Gastroesophageal sphincter (tissue), 4 donors: ENCODE measurements around the gene PIGZ. TPM values are rescaled to one million over a fixed set of nuclear protein-coding genes. Genes with fewer than 3 reads are reported as not detected.

Experiments used
- ATAC-seq: fragments of 150-250 bp; one replicate; pipeline ENCODE4 v1.9.1; 2016; ENCODE audit warnings: mild to moderate bottlenecking, moderate library complexity
- H3K27ac ChIP-seq, 4 donors: fragments of 200-600 bp; sonication (generic) in 3 of 4; 1 replicate in 3 of 4; 2 replicates in 1 of 4; pipeline ENCODE4 v1.5.1; 2016 to 2019
- H3K27me3 ChIP-seq: fragments of 200-600 bp; sonication (generic); one replicate; pipeline ENCODE4 v1.5.1; 2019
- H3K36me3 ChIP-seq, 2 donors: fragments of 200-600 bp; sonication (generic); one replicate each; pipeline ENCODE4 v1.5.1; 2019; ENCODE audit warnings: control low read depth in 1 of 2
- H3K4me1 ChIP-seq, 3 donors: fragments of 200-600 bp; sonication (generic); 1 replicate in 2 of 3; 2 replicates in 1 of 3; pipeline ENCODE4 v1.5.1; 2016 to 2019; ENCODE audit warnings: control low read depth in 2 of 3
- H3K4me3 ChIP-seq, 2 donors: fragments of 200-600 bp; sonication (generic); one replicate each; pipeline ENCODE4 v1.5.1; 2019; ENCODE audit warnings: mild to moderate bottlenecking in 1 of 2, moderate library complexity in 1 of 2
- H3K9me3 ChIP-seq, 3 donors: fragments of 200-600 bp; sonication (generic); one replicate each; pipeline ENCODE4 v1.5.1; 2017 to 2019; ENCODE audit warnings: control low read depth in 2 of 3
- CTCF ChIP-seq, 4 experiments: fragments of 200-600 bp in 2 of 4; fragments of 450-650 bp in 2 of 4; sonication (generic) in 1 of 4; IDR thresholded peaks; one replicate each; pipeline ENCODE4 v1.5.1; 2017 to 2019; ENCODE audit warnings: antibody characterized with exemption in 4 of 4, mild to moderate bottlenecking in 2 of 4, moderate library complexity in 2 of 4
- EP300 ChIP-seq: sonication (generic); formaldehyde crosslinking; IDR thresholded peaks from one replicate; pipeline ENCODE4 v1.6.1; 2017; ENCODE audit warnings: antibody characterized with exemption, mild to moderate bottlenecking
- POLR2A ChIP-seq, 2 donors: fragments of 450-650 bp; IDR thresholded peaks; one replicate each; pipeline ENCODE4 v1.6.1; 2017; ENCODE audit warnings: antibody characterized with exemption in 2 of 2, mild to moderate bottlenecking in 2 of 2, moderate library complexity in 1 of 2
- POLR2AphosphoS5 ChIP-seq: sonication (generic); formaldehyde crosslinking; IDR thresholded peaks from one replicate; pipeline ENCODE4 v1.6.1; 2017; ENCODE audit warnings: antibody characterized with exemption
- WGBS, 2 donors: methylation state at CpG; one replicate each; pipeline ENCODE4 v1.1.5; 2018; ENCODE audit warnings: low coverage in 1 of 2; 5-methylcytosine and 5-hydroxymethylcytosine counted together
- total RNA-seq, 4 donors: library from RNA; depleted of rRNA; stranded (reverse); fragments of >200 nt; gene quantifications; one replicate each; pipeline ENCODE4 v1.1.0, GENCODE V29; 2016

PIGZ gene
- total RNA-seq, 4 donors from 2014 or later = 5.0 to 15.3 (median 10.5) TPM

- Histone ChIP-seq H3K27me3 (no peaks in the 10 kb centered on the region), H3K4me3 (no peak overlapping the region), H3K4me1 (no peaks in the 10 kb centered on the region), H3K36me3 (no peaks in the 10 kb centered on the region), H3K27ac (no peak overlapping the region), H3K9me3 (no peaks in the 10 kb centered on the region)
- TF ChIP-seq CTCF (IDR thresholded peaks at IDR 0.05) (no peak), POLR2A (IDR thresholded peaks at IDR 0.05) (no peak), POLR2AphosphoS5 (no peak), EP300 (no peak)
- 80% methylated on average over 1 of the region's 7 CpGs; no CpG with 5 or more reads in 1 of the 2 donors for WGBS, 2 donors
- no peak for ATAC-seq
Observed at GRCh38 chr3:197012540-197012883, 43.9 kb upstream of the PIGZ start.

- Histone ChIP-seq H3K27ac (no peak overlapping the region), H3K36me3 (no peaks in the 10 kb centered on the region), H3K9me3 (no peaks in the 10 kb centered on the region), H3K27me3 (no peaks in the 10 kb centered on the region), H3K4me1 (no peaks in the 10 kb centered on the region), H3K4me3 (no peak overlapping the region)
- WGBS, 2 donors = 74% methylated on average over 3 of the region's 25 CpGs; no CpG with 5 or more reads in 1 of the 2 donors
- TF ChIP-seq EP300 = no peak
- TF ChIP-seq POLR2A (IDR thresholded peaks at IDR 0.05) = no peak
- no peak for TF ChIP-seq CTCF (IDR thresholded peaks at IDR 0.05)
- no peak for TF ChIP-seq POLR2AphosphoS5
- no peak for ATAC-seq
Observed at GRCh38 chr3:197011780-197012539, 43.3 kb upstream of the PIGZ start.

- no peaks in the 10 kb centered on the region for H3K4me1 ChIP-seq
- H3K4me3 ChIP-seq = no peak overlapping the region
- no peaks in the 10 kb centered on the region for H3K9me3 ChIP-seq
- H3K27ac ChIP-seq = no peak overlapping the region
- no peaks in the 10 kb centered on the region for H3K36me3 ChIP-seq
- no peaks in the 10 kb centered on the region for H3K27me3 ChIP-seq
- 60 to 90% methylated on average over 2 of the region's 30 CpGs for WGBS, 2 donors
- ATAC-seq = no peak
- TF ChIP-seq EP300 = no peak
- no peak for TF ChIP-seq POLR2AphosphoS5
- TF ChIP-seq CTCF (IDR thresholded peaks at IDR 0.05) = no peak
- TF ChIP-seq POLR2A (IDR thresholded peaks at IDR 0.05) = no peak
Observed at GRCh38 chr3:197010556-197011351, 42.1 kb upstream of the PIGZ start.

GRCh38 chr3:197009532-197010019, 40.9 kb upstream of the PIGZ start:
- no peaks in the 10 kb centered on the region for H3K36me3 ChIP-seq
- H3K4me1 ChIP-seq = no peaks in the 10 kb centered on the region
- TF ChIP-seq EP300 = no peak
- TF ChIP-seq POLR2A (IDR thresholded peaks at IDR 0.05) = no peak
- no peak for TF ChIP-seq POLR2AphosphoS5
- H3K27me3 ChIP-seq = no peaks in the 10 kb centered on the region
- ATAC-seq = no peak
- no peaks in the 10 kb centered on the region for H3K9me3 ChIP-seq
- H3K27ac ChIP-seq = no peak overlapping the region
- WGBS, 2 donors = no CpG with 5 or more reads among the region's 20 CpGs
- no peak overlapping the region for H3K4me3 ChIP-seq

- peaks cover 0 to 7% (median 2%) of the 10 kb centered on the region in 3 donors for H3K4me1 ChIP-seq
- H3K27ac ChIP-seq = no peak overlapping the region
- no peak overlapping the region for H3K4me3 ChIP-seq
- WGBS, 2 donors = no CpG with 5 or more reads among the region's 27 CpGs
- no peaks in the 10 kb centered on the region for H3K36me3 ChIP-seq
- H3K27me3 ChIP-seq = no peaks in the 10 kb centered on the region
- TF ChIP-seq CTCF (IDR thresholded peaks at IDR 0.05) (no peak), POLR2AphosphoS5 (no peak), POLR2A (IDR thresholded peaks at IDR 0.05) (no peak), EP300 (no peak)
- no peak for ATAC-seq
- H3K9me3 ChIP-seq = no peaks in the 10 kb centered on the region
Observed at GRCh38 chr3:197008436-197009209, 40.0 kb upstream of the PIGZ start.
